HPDE6-E6E7 (cell line): ENCODE results near the gene POU2AF2.

Experiments used
- DNase-seq: peaks from one replicate; pipeline ENCODE4 v3.0.0; 2011; ENCODE audit warnings: missing footprints; ENCODE audit errors: extremely low spot score

POU2AF2 gene

DNA sequence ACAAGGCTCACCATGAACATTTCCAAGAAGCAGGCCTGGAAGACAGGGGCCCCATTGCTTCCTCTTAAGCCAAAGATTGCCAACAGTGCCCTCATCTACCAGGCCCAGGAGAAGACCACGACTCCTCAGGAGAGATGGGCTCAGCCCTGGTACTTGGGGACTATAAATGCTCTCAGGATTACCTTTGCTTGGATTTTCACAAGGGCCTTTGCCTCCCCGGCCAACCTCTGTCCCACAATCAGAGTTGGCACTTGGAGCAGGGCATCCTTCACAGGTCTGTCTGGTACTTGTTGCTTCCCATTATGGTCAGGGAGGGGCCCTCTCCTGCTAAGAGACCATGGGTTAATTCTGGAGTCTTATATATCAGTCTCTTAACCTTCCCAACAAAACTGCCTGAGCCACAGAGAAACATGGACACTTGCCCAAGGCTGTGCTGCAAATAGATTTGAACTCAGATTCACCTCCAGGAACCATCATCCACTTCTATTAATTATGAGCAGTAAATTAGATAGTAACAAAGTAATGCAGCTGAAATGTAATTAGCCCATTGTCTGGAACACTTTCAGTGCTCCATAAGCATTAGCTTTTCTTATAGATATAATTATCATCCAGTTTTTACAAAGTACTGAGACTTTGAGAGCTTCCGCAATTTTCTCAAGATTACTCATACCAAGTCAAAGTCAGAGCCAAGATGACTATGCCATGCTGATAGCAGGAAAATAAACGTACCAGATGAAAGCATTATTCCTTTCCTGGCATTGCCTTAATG is 86.4 kb downstream of the POU2AF2 start:
- DNase-seq, result no peak

DNA sequence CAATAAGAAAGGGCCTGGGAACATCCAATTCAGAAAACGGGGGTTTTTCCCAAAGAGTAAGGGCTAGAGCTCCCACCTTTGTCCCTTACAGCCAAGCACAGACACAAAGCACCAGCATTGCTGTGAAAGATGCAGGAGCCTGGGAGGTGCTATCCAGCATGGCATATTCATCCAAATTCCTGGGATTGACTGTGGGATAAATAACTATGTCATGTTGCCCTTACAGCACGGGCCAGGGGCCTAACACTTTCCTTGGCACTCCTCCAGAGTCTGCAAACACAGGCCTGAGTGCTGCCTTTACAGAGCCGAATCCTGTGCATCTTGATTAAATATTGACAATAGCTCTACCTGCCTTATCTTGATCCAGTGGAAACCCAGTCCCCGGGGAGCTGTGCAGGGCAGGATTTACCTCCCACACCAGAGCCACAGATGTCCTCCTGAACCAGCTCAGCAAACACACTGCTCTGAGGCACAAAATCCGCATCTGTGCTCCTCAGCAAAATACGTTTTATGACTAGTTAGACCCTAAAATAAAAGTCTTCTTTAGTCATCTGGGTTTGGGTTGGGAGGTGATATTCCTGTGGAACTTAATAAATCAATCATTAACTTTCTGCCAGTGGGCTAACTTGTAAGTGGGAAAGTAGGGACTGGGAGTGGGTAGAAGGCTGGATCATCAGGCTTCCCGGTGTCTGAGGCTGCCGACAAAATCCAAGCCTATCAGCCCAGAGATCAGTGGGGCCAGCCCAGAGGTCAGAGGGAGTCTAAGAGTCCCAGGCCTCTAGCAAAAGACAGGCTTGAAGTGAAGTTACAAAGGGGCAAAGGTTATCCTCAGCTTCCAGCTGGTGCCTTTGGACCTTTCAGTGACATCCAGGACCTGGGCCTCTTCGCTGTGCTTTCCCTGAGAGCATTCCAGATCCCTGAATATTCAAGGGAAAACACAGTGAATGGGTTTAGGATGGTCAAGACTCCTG is 89.3 kb downstream of the POU2AF2 start:
- no peak for DNase-seq

DNA sequence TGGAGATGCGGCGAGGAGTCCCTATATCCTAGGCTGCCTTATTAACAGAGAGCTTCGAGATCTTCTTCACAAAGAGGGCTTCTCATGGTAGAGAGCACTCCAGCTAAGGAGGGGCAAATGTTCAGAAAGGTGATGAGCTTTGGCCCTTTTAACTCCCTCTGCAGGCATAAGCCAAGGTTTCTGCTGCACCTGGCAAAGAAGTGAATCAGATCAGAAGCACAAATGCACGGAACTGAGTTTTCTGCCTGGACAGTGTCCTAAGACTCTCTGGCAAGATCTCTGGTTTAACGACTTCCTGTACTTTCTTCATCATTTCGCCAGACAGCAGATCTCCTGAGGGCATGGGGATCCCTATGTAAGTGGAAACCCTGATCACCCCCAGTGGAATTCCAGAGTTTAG is 90.0 kb downstream of the POU2AF2 start:
- DNase-seq, result no peak
